ENCODE data around the gene C1orf122.
"Not testable (repeated sequence)": the region's sequence is repeated elsewhere in the genome, so short reads cannot be mapped to it uniquely, and the experiment has no call there.

The C1orf122 gene

DNA sequence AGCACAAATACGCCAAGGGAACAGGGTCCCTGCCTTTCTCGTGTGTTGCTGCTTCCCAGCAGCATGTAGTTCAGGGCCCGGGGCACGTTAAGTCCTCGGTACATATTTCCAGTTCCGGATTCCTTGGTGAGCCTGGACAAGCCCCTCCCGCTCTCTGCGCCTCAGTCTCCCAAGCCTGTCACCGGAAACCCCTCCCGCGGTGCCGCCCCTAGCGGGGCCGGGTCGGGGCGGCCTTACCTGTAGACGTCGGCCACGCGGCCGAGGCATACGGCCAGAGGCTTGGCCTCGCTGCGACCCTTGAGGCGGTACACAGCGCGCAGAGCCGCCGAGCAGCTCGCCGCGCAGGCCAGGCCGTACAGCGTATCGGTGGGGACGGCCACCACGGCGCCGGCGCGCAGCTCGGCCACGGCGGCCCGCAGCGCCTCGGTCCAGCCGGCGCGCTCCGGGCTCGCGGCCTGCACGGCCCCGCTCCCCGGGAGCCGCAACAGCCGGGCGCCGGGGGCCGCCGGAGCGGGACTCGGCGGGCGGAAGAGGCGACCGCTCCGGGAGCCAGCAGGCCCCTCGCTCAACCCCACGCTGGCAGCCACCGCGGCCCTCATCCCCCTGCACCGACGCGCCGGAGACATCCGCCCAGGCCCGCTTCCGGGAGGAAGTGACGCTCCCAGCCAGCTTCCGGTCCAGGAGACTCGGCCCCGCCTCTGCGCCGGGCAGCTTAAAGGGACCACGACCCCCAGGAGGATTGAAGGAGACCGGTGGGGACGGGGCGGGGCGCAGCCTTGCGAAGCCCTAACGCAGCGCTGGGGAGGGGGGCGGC, at the start of gene C1orf122, which contains the start of gene YRDC:
Gene C1orf122 (plus strand): TSS at position 236 of the 814 bp plus-strand sequence. CDS start 615 bp downstream, outside the sequence.
Gene YRDC (minus strand): TSS at position 654 of the 814 bp plus-strand sequence. CDS start 28 bp downstream, at position 626.
- DNase-seq (ENCODE audit: low read depth), result peak; percentile 88

DNA sequence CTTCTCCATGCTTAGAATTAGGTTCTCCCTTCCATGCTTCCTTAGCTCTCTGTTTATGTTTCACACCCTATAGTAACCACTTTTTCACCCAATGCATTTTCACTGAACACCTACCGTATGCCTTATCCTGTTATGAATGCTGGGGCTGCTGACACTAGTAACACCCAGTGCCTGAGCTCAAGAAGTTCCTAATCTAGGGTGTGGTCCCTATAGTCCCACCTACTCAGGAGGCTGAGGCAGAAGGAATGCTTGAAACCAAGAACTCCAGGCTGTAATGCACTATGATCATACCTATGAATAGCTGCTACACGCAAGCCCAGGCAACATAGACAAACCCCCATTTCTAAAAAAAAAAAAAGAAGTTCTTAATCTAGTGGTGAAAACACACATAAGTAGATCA, 48.1 kb upstream of the C1orf122 start:
- no peak for DNase-seq (ENCODE audit: low read depth)

DNA sequence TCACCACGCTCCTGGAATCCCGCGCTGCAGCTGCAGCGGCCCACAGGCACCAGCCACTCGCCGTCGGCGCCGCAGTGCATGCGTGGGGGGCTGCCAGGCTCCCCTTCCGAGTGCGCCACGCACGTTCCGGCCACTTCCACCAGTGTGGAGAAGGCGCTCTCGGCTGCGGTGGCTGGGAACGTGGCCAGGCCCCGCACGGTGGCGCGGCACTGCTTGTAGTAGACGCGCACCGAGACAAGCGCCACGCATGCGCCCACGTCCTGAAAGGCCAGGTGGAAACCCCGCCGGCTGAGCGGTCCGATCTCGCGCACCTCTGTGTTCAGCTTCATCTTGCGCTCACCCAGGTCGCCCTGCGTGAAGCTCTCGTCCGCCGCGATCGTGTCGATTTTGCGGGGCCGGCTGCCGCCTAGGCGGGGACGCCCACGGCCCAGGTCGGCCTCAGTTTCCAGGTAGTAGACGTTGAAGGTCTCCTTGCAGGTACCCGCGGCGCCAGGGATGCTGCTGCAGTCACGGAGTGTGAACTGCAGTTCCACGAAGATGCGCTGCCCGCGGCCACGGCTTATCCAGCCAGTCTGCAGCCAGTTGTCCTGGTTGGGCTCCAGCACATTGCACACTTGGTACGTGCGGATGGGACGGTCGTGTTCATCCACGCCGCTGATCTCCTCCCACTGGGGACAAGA, 46.0 kb upstream of the C1orf122 start:
- no peak for DNase-seq (ENCODE audit: low read depth)

DNA sequence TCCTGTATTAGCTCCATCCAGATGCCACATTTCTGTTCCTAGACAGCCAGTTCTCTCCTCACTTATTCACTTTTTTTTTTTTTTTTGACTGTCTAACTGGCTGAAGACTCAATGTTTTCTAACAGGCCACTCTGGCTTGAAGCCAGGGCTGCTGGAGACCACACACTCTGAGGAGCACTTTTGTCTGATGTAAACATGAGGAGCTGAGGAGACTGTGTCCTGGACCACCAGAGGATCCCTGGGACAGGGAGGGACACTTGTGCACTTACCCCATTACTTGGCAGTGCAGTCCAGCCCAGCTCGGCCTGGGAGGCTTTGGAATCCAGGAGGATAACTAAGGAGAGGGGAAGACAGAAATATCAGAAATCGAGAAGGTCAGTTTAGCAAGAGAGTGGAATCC, 45.1 kb upstream of the C1orf122 start:
- no peak for DNase-seq (ENCODE audit: low read depth)

DNA sequence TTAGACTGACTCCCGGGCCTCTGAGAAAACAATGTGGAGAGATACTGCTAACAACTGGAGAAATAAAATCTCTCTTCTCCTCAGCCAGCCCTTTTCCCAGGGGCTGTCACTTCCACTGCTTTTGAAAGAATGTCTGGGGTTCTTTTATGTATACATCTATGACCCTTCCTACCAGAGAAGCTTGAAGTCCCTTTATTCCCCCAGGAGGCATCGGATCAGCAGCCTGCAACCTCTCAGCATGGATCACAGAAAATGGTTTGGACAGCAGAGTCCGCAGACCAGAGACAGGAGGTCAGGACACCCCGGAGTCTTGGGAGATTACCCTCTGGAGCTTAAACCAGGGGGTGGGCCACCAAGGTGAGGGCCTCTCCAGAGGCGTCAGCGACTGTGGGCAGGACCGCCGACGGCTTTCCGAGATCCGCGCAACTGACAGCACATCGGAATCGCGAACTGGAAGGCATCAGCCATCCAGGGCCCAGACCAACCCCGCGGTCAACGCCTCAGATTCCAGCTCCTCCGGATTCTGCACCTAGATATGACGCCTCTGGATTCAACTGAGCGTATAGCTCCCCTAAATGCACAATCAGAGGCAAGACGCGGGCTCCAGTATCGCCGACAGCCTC, 43.7 kb upstream of the C1orf122 start:
- DNase-seq (ENCODE audit: low read depth), result no peak

DNA sequence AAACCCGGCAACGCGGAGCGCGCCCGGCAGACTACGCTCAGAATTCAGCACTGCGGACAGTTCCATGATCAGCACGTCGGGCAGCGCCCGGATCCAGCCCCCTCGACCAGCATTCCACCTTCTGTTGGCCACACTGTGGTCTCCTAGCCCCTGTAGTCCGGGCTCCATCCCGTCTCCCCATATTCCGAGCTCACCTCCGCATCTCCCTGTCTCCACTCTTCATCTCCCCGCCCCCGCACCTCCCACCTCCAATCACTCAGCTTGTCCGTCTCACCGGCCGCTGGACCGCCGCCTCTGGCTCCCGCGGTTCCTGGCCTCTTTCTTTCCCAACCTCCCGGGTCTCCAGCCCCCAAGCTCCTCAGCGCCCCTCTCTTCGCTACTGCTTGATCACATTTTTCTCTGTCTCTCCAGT, 43.2 kb upstream of the C1orf122 start:
- no peak for DNase-seq (ENCODE audit: low read depth)

DNA sequence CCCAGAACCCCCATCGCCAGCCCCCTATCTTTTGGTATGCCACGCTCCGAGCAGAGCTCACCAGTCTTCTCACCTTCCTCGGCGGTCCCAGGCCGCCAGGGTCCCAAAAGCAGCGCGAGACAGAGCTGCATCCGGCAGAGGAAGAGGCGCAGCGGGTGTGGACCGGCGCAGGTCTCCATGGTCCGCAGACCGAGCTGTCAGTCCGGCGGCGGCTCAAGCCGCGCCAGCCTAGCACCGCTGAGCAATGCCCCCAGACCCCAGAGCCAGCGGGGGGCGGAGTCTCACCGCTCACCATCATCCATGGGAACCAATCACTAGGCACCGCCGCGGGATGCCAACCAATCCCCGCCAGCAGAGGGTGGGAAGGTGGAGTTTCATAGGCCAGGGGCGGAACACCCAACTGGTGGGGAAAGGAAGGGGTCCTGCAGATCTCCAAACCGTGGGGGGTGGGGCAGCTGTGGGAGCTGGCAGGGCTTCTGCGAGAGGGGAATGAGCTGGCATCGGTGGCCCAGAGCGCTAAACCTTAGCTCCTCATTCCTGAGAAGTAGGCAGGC, 42.6 kb upstream of the C1orf122 start, which contains the start of gene EPHA10:
Gene EPHA10 (minus strand): TSS at position 233 of the 554 bp plus-strand sequence. CDS start 54 bp downstream, at position 179.
- DNase-seq (ENCODE audit: low read depth), result no peak

DNA sequence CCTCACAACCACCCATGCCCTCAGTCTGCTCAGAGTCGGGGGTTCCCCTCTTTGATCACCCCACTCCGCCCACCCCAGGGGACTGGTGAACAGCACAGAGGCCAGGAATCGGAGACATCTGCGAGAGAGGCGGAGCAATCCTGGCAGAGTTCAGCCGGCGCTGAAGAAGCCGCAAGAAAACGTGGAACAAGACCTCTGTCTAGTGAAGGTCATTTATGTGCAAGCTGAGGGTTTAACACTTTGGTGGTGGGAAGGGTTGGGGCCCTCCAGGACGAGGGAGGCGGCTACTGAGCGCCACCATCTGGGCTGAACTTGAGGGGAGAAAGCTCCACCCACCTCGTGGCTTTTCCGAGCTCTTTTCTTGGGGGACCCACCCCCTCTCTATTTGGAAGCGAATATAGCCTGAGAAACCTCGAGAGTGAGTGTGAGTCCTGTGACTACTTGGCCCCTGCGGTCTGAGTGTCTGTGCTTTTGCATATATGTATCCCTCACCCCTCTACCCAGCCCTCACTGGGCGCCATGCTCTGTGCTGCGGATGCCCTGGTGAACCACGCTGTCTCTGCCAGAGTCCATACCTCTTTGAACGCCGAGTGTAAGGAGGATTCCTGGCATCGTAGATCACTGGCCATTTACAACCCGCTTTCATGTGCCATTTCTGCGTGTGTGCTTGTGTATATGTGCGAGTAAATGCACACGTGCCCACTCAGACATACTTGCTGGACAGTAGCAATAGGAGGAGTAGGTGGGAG, 41.5 kb upstream of the C1orf122 start:
- no peak for DNase-seq (ENCODE audit: low read depth)

DNA sequence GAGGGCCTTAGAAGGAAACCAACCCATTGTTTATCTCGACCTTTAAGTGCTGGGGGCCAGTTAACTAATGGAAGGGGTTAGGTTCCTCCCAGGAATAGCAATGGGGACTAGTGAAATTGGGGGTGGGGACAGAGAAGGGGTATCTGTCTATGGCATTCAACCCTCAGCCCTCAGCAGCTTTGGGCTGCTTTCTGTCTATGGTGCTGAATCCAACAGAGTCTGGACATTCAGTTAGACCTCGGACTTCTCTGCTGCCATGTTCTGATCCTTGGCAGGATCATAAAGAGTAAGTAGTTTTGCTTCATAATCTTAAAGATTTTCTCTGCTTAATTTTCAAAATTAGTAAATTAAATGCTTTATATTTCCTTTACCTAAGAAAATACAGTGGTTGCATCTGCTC, 40.1 kb upstream of the C1orf122 start:
- DNase-seq (ENCODE audit: low read depth), result no peak

DNA sequence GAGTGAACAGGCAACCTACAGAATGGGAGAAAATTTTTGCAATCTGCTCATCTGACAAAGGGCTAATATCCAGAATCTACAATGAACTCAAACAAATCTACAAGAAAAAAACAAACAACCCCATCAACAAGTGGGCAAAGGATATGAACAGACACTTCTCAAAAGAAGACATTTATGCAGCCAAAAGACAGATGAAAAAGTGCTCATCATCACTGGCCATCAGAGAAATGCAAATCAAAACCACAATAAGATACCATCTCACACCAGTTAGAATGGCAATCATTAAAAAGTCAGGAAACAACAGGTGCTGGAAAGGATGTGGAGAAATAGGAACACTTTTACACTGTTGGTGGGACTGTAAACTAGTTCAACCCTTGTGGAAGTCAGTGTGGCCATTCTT, 36.1 kb upstream of the C1orf122 start:
- DNase-seq (ENCODE audit: low read depth), result not testable (repeated sequence)

DNA sequence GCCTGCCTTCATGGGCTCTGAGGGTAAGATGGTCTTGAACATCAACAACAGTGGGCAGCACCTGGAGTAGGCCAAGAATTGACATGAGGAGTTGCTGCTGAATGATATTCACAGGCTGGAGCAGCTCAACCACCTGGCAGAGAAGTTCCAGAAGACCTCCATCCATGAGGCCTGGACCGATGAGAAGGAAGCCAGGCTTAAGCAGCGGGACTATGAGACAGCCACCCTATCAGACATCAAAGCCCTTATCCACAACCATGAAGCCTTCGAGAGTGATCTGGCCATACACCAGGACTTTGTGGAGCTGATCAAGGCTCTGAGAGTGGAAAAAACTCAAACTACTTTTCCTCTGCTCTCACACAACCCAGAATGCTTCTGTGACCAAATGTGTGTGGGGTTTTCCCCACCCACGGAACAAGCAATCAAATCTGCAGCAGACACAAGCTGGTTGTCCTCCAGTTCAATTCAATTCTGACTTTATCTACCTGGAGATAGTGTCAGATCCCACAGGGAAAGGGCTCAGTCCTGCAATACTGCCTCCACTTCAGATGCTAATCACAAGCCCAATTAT, 30.6 kb upstream of the C1orf122 start:
- no peak for DNase-seq (ENCODE audit: low read depth)

DNA sequence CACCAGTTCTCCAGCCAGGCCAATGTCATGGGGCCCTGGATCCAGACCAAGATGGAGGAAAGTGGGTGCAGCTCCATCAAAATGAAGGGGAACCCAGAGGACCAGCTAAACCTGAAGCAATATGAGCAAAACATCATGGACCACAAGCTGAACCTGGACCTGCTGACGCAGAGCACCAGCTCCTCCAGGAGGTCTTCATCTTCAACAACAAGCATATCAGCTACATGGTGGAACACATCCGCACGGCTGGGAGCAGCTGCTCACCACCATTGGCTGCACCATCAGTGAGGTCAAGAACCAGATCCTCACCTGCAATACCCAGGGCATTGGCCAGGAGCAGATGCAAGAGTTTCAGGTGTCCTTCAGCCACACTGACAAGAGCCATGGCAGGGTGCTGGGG, 28.9 kb upstream of the C1orf122 start:
- DNase-seq (ENCODE audit: low read depth), result no peak

DNA sequence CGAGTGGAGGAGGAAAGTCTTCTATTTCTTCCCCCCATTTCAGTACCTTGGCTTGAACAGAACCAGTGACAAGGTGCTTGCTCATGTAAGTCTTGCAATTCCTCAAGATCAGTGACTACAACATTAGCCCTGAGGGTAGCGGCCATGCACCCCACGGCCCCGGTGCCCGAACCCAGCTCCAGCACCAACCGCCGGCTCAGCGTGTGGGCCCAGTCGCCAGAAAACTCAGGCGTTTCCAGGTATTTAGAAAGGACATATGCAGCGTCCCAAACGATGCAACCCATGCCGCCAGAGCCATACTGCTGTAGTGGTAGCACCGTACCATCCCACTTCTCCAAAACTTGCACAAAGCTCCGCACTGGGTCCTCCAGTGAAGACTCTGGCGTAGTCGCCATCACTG, 25.1 kb upstream of the C1orf122 start:
- no peak for DNase-seq (ENCODE audit: low read depth)

DNA sequence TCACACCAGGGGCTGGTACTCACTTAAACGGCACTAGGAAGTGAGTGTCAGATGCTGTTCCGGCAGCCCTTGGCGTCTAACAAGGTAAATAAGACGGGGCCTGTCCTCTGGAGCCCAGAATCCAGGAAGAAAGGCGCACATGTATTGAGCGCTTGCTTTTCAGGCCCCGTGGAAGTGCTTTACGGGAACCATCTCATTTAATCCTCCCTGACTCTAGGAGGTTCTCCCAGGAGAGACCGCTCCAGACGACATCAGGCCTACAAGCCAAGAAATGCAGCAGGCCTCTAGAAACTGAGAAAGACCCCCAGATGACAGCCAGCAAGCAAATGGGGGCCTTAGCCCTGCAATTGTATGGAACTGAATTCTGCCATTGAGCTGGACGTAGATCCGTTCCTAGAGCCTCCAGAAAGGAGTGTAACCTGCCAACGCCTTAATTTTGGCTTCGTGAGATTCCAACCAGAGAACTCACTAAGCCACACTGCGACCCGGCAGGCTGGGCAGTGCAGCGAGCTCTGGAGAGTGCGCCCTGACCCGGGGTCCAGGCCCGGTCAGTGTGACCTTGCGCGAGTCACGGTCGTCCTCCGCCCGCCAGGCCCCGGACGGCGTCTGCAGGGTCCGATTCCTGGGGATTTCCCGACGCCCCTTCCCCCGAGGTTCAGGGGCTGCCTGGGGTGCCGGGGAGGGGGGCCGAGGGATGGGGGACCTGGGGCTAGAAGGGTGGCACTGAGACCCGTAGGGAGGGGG, 14.5 kb upstream of the C1orf122 start:
- DNase-seq (ENCODE audit: low read depth), result no peak

DNA sequence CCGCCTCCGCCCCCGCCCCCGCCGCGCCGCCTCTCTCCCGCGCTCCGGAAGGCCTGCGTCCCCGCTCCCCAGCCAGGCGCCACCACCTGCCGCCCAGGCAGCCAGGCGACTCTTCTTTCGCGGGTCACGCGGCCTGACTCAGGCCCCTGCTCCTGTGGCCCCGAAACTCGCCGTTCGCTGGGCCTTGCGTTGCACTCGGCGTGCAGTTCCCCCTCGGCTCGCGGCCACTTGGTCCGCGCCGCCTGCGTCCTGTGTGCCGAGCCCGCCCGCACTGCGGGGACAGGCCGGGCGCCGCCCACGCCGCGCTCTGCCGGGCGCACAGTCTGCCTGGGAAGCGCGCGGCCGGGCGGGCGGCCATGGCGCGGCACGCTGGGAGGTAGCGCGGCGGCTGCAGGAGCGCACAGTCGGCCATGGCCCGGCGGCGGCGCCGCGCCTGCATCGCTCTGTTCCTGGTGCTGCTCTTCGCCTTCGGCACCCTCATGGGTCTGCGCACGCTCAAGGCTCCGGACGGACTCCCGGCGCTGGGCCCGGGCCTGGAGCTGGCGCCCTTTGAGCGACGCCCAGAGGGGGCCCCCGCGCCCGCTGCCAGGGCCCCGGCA, 13.7 kb upstream of the C1orf122 start, which contains the start of gene MANEAL:
Gene MANEAL (plus strand): TSS at position 75 of the 599 bp plus-strand sequence. CDS start 336 bp downstream, at position 411.
- DNase-seq (ENCODE audit: low read depth), result no peak

DNA sequence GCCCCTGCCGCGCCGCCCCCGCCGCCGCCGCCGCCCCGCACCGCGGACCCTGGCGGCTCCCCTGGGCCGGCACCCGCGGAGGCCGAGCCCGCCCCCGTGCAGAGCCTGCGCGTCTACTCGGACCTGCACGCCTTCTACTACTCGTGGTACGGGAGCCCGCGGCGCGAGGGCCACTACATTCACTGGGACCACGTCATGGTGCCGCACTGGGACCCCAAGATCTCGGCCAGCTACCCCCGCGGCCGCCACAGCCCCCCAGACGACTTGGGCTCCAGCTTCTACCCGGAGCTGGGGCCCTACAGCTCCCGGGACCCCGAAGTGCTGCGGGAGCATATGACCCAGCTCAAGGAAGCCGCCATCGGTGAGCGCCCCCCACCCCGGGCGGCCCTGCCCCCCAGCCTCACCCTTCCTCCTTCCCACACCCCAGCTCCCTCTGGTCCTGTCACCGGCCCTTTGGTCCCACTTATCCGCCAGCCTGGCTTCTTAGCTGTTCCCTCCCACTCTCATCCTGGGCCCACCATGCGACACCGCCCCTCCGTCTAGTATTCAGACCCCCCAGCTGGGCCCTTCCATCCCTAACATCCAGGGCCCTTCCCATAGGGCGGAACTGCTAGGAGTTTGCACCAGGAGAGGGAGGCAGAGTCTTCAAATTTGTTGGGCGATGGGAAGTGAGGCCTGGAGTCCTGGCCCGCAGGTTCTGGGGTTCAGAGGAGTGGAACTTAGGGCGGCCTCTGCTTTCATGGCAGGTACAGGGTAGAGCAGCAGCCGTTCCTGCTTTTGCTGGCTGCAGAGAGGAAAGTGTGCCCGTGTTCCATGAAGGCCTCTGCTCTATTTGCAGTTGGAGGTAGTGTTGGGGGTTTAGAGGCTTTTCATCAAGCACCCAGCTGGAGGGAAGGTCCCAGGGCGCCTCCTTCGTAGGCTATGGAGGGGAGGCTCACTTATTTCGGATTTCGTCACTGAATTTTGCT, 12.9 kb upstream of the C1orf122 start:
- DNase-seq (ENCODE audit: low read depth), result no peak

DNA sequence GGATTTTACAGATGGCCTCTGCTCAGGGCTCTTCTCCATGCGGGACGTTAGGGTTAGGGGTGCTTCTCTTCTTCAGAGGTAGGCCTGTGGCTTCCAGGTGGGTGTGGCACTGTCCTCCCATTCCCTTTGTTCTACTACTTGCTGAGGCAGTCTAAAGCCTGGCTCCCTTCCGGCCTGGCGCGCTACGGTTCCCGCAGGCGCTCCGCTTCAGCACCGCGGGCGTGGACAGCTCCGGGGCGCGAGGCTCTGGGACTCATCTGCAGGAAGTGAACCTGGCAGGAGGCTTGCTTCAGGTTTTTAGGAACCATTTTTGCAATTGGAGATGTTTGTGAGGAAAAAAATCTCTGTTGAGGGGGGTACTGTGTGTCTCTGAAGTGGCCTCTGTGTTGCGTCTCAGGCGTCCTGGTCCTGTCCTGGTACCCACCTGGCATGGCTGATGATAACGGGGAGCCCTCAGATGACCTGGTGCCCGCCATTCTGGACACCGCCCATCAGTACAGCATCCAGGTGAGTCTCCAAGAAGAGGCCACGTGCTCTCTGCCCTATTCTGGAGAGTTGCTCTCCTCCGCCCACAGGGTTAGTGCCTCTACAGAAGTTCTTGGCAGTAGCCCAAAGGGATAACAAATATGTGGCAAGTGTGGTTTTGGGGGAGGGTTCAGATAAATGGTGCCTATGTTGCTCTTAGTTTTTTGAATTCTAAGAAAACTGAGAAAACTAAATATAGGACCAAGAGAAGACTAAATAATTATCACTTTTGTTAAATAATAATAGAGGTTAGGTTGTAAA, 12.1 kb upstream of the C1orf122 start:
- DNase-seq (ENCODE audit: low read depth), result no peak

DNA sequence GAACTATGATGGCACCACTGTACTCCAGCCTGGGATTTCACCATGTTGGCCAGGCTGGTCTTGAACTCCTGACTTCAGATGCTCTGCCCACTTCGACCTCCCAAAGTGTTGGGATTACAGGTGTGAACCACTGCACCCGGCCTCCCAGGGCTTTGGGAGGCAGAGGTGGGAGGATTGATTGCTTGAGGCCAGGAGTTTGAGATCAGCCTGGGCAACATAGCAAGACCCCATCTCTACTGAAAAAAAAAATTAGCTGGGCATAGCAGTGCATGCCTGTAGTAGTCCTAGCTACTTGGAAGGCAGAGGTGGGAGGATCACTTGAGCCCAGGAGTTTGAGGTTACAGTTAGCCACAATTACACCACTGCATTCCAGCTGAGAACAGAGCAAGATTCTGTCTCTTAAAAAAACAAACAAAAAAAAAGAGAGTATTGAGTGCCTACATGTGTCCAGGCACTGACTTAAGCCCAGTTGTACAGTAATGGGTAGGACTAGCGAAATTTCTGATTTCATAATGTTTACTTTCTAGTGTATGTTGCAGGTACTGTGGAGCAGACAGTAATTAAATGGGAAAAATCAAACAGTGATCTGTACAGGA, 9.7 kb upstream of the C1orf122 start:
- DNase-seq (ENCODE audit: low read depth), result no peak
